Panc1 (cell line): ENCODE data around the gene ITGB8. TPM values are rescaled to one million over a fixed set of nuclear protein-coding genes. Genes with fewer than 3 reads are reported as not detected.

Experiments
- ATAC-seq: fragments of 200-7000 bp; cut with Tn5 transposase; 2 replicates; pipeline ENCODE4 v1.9.1; 2020; ENCODE audit warnings: mild to moderate bottlenecking, moderate library complexity
- BruUV-seq: library from RNA; stranded (reverse); fragments of 400-500 nt; replicated peaks from 2 replicates; lab custom pipeline; 2021; lab: Mats Ljungman, UMichigan
- CTCF ChIA-PET: fragments of 300-600 bp; sonication (Branson Sonifier 250); formaldehyde crosslinking; loops from one replicate; lab custom pipeline; 2022; ENCODE audit warnings: antibody characterized with exemption; lab: Charles Lee
- POLR2A ChIA-PET: fragments of 300-600 bp; sonication (Branson Sonifier 250); formaldehyde crosslinking; loops from one replicate; lab custom pipeline; 2022; ENCODE audit warnings: antibody characterized with exemption; lab: Charles Lee
- DNase-seq: peaks from one replicate; pipeline ENCODE4 v3.0.0-alpha.2; 2010; ENCODE audit warnings: low read depth, low spot score
- H3K27ac ChIP-seq: 2 replicates; pipeline ENCODE4 v1.5.1; 2011; ENCODE audit warnings: mild to moderate bottlenecking, low read length, inconsistent platforms
- H3K27me3 ChIP-seq: fragments of 200-500 bp; sonication (Bioruptor generic); 2 replicates; pipeline ENCODE4 v1.6.0; 2014; ENCODE audit warnings: low read length, inconsistent platforms; ENCODE audit not compliant: control insufficient read depth, insufficient read depth
- H3K36me3 ChIP-seq: fragments of 200-500 bp; sonication (Bioruptor generic); 2 replicates; pipeline ENCODE4 v1.5.1; 2014; ENCODE audit warnings: inconsistent platforms, mild to moderate bottlenecking, low read length, moderate library complexity; ENCODE audit not compliant: control insufficient read depth, insufficient read depth
- H3K4me1 ChIP-seq: 2 replicates; pipeline ENCODE4 v1.5.1; 2011; ENCODE audit warnings: inconsistent platforms, mild to moderate bottlenecking, low read length, moderate library complexity; ENCODE audit not compliant: control insufficient read depth, insufficient read depth
- H3K4me3 ChIP-seq, 2 experiments: 2 replicates each; pipeline ENCODE4 v1.5.1; 2011 to 2012; ENCODE audit warnings: low read depth in 2 of 2, low read length in 2 of 2, mild to moderate bottlenecking in 2 of 2, inconsistent platforms in 1 of 2, moderate library complexity in 1 of 2
- H3K9me3 ChIP-seq: fragments of 200-500 bp; sonication (Bioruptor generic); 2 replicates; pipeline ENCODE4 v1.5.1; 2014; ENCODE audit warnings: low read depth, mild to moderate bottlenecking, inconsistent platforms, low read length, moderate library complexity; ENCODE audit not compliant: control insufficient read depth, insufficient read depth
- POLR2AphosphoS5 ChIP-seq: IDR thresholded peaks from 2 replicates; pipeline ENCODE4 v1.6.1; 2012; ENCODE audit warnings: mild to moderate bottlenecking, low read depth, low read length, moderate library complexity
- SIN3A ChIP-seq: IDR thresholded peaks from 2 replicates; pipeline ENCODE4 v1.6.1; 2012; ENCODE audit warnings: low read depth, mild to moderate bottlenecking, low read length, moderate library complexity, borderline replicate concordance; ENCODE audit not compliant: insufficient read depth
- TCF7L2 ChIP-seq: IDR thresholded peaks from 2 replicates; pipeline ENCODE4 v1.6.1; 2011; ENCODE audit warnings: mild to moderate bottlenecking, low read depth, low read length, inconsistent platforms
- in situ Hi-C: cut with HindIII; loops from 2 replicates; pipeline ENCODE4 v1.10.0; 2016; ENCODE audit warnings: low sequenced_read_pairs, low pct_unique_long_range_greater_than_20kb
- intact Hi-C: fragments of 100-400 bp; cut with micrococcal nuclease; formaldehyde crosslinking; loops from one replicate; pipeline ENCODE4 v1.10.0; 2022; ENCODE audit not compliant: unreplicated experiment
- total RNA-seq: library from RNA; stranded (reverse); gene quantifications from one replicate; pipeline ENCODE4 v1.2.1, GENCODE V29; 2021; ENCODE audit not compliant: unreplicated experiment
- TF ChIP-seq, protein P1 (sequence below): fragments of 450-650 bp; IDR thresholded peaks from 2 replicates; pipeline ENCODE4 v1.5.1; 2017; ENCODE audit warnings: mild to moderate bottlenecking
- TF ChIP-seq, protein P2 (sequence below), 2 experiments: IDR thresholded peaks; 2 replicates each; pipeline ENCODE4 v1.6.1; 2011 to 2012; ENCODE audit warnings: low read depth in 2 of 2, control low read depth in 1 of 2, low read length in 1 of 2, mild to moderate bottlenecking in 1 of 2, moderate library complexity in 1 of 2; ENCODE audit not compliant: insufficient read depth in 1 of 2

The ITGB8 gene
- total RNA-seq, 1 experiment from 2014 or later: 4.9 TPM

DNA sequence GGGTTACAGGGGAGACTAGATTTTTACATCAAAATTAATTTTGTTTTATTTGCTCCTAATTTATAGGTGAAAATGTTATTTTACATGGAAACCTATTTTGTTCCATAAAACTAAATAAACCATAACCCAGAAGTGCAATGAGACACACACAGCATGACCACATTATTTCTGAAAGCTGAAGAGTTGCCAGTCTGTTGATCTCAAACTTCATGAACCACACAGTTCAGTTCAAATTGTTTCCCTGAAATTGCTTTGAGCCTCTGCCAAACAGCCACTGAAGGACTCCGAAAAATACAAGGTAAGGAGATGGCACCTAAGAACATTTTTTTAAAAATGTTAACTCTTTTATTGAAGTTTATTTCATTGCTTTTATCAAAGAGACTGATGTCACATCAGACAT is 25.0 kb upstream of the ITGB8 start:
- POLR2A ChIA-PET: no interaction called here
- in situ Hi-C loops: no loop called here
- TF ChIP-seq TCF7L2 (no peak), SIN3A (no peak), POLR2AphosphoS5 (no peak)
- TF ChIP-seq, protein P1, sequence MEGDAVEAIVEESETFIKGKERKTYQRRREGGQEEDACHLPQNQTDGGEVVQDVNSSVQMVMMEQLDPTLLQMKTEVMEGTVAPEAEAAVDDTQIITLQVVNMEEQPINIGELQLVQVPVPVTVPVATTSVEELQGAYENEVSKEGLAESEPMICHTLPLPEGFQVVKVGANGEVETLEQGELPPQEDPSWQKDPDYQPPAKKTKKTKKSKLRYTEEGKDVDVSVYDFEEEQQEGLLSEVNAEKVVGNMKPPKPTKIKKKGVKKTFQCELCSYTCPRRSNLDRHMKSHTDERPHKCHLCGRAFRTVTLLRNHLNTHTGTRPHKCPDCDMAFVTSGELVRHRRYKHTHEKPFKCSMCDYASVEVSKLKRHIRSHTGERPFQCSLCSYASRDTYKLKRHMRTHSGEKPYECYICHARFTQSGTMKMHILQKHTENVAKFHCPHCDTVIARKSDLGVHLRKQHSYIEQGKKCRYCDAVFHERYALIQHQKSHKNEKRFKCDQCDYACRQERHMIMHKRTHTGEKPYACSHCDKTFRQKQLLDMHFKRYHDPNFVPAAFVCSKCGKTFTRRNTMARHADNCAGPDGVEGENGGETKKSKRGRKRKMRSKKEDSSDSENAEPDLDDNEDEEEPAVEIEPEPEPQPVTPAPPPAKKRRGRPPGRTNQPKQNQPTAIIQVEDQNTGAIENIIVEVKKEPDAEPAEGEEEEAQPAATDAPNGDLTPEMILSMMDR: no peak
- TF ChIP-seq, protein P2, sequence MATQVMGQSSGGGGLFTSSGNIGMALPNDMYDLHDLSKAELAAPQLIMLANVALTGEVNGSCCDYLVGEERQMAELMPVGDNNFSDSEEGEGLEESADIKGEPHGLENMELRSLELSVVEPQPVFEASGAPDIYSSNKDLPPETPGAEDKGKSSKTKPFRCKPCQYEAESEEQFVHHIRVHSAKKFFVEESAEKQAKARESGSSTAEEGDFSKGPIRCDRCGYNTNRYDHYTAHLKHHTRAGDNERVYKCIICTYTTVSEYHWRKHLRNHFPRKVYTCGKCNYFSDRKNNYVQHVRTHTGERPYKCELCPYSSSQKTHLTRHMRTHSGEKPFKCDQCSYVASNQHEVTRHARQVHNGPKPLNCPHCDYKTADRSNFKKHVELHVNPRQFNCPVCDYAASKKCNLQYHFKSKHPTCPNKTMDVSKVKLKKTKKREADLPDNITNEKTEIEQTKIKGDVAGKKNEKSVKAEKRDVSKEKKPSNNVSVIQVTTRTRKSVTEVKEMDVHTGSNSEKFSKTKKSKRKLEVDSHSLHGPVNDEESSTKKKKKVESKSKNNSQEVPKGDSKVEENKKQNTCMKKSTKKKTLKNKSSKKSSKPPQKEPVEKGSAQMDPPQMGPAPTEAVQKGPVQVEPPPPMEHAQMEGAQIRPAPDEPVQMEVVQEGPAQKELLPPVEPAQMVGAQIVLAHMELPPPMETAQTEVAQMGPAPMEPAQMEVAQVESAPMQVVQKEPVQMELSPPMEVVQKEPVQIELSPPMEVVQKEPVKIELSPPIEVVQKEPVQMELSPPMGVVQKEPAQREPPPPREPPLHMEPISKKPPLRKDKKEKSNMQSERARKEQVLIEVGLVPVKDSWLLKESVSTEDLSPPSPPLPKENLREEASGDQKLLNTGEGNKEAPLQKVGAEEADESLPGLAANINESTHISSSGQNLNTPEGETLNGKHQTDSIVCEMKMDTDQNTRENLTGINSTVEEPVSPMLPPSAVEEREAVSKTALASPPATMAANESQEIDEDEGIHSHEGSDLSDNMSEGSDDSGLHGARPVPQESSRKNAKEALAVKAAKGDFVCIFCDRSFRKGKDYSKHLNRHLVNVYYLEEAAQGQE (IDR thresholded peaks at IDR 0.05; ENCODE audit: insufficient read depth in 1 of 2, low read depth in 2 of 2, low read length in 1 of 2): no peak
- intact Hi-C loops: no loop called here
- H3K36me3 ChIP-seq: no peaks in the 10 kb centered on the region
- ATAC-seq: no peak
- H3K9me3 ChIP-seq: no peaks in the 10 kb centered on the region
- H3K27me3 ChIP-seq: peaks cover 2% of the 10 kb centered on the region; the same call in 1 of the 2 replicates
- DNase-seq: no peak
- no peaks in the 10 kb centered on the region for H3K4me1 ChIP-seq
- H3K27ac ChIP-seq: no peak overlapping the region
- CTCF ChIA-PET: no interaction called here
- BruUV-seq: no TSS peak
- H3K4me3 ChIP-seq: no peak overlapping the region

DNA sequence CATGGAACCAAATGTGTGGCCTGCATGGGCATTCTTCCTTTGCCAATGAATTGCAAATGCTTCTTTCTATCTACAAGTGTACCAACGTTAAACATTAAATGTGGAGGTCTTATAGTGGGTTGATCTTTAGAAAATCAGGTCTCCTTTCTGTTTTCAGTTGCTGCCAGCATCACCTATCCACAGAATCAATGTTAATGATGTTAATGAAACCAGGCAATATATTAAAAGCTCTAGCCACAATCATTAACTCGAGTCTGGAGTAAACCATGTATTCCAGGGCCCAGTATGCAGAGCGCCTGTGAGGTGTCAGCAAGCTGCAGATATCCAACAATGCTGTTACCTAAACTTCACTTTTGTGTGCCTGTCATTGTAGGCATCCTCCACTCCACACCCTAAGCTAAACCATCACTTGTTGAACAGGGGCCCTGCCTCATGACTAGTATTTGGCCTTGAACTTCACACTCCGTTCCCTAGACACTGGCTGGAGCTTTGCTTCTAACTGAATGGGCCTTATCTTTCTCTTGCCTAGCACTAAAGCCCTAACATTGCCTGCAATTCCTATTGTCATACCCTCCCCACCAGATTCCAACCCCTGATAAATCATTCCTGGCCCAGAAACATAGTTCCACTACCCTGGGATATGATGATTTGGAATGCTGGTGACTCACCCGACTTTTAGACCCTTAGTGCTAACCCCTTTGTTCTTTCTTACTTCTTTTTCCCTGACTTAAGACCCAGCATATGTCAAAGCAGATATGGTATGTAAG is 24.3 kb upstream of the ITGB8 start:
- CTCF ChIA-PET: no interaction called here

More for the DNA sequence above, 24.3 kb upstream of the ITGB8 start:
- H3K27me3 ChIP-seq: peaks cover 2% of the 10 kb centered on the region; the same call in 1 of the 2 replicates
- no peak overlapping the region for H3K4me3 ChIP-seq
- ATAC-seq: no peak
- in situ Hi-C loops (no loop called here), intact Hi-C loops (no loop called here)
- no peak for TF ChIP-seq POLR2AphosphoS5
- no peak for TF ChIP-seq TCF7L2
- TF ChIP-seq, protein P1: no peak
- TF ChIP-seq SIN3A: no peak
- TF ChIP-seq, protein P2 (IDR thresholded peaks at IDR 0.05; ENCODE audit: insufficient read depth in 1 of 2, low read depth in 2 of 2, low read length in 1 of 2): no peak
- H3K36me3 ChIP-seq: no peaks in the 10 kb centered on the region
- no peaks in the 10 kb centered on the region for H3K9me3 ChIP-seq
- DNase-seq: no peak
- no peak overlapping the region for H3K27ac ChIP-seq
- POLR2A ChIA-PET: interaction anchor here (0.6 kb wide), 1 partner anchor 583 kb away, joined by 3 read pairs; no protein-coding TSS in a partner anchor
- H3K4me1 ChIP-seq: no peaks in the 10 kb centered on the region
- BruUV-seq: no TSS peak
